ENCODE measurements around the gene CNTNAP2.

DNA sequence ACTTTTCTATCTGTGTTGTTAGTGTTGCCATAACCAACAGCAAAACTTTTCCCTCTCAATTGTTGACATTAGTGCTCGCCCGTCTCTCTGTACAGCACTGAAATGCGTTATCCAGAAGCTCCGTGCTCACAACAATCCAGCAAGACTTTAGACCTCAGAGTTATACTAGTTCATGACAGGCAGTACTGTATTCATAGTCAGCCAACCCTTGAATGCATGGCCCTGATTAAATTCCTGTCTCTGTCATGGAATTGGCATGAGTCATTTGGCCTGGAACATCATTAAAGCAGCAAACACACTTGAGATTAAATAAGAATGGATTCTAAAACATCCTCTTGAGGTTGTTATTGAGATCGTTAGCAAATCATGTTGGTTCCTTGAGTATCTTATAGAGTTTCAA, 2068.4 kb downstream of the CNTNAP2 start:
- TF ChIP-seq POLR2A (IDR thresholded peaks at IDR 0.05; ENCODE audit: low read length), result no peak
- no peak for TF ChIP-seq GATA1 (IDR thresholded peaks at IDR 0.05; ENCODE audit: low read depth, low read length)
